Calu3 (cell line): ENCODE results near the gene NELL1. TPM values are rescaled to one million over a fixed set of nuclear protein-coding genes. Genes with fewer than 3 reads are reported as not detected.

Experiments used
- BruUV-seq: library from RNA; stranded (reverse); fragments of 400-500 nt; replicated peaks from 2 replicates; lab custom pipeline; 2021; lab: Mats Ljungman, UMichigan
- CTCF ChIA-PET: fragments of 300-600 bp; sonication (Branson Sonifier 250); formaldehyde crosslinking; loops from one replicate; lab custom pipeline; 2022; ENCODE audit warnings: antibody characterized with exemption; lab: Charles Lee
- DNase-seq: peaks from one replicate; pipeline ENCODE4 v3.0.0; 2022
- H3K27ac Mint-ChIP-seq: one replicate; pipeline ENCODE4 v1.8.0; 2022; ENCODE audit warnings: mixed read lengths; ENCODE audit not compliant: unreplicated experiment
- H3K27me3 Mint-ChIP-seq: one replicate; pipeline ENCODE4 v1.8.0; 2022; ENCODE audit warnings: mixed read lengths; ENCODE audit not compliant: unreplicated experiment
- H3K36me3 Mint-ChIP-seq: one replicate; pipeline ENCODE4 v1.8.0; 2022; ENCODE audit warnings: mild to moderate bottlenecking, moderate library complexity, mixed read lengths; ENCODE audit not compliant: insufficient read depth, unreplicated experiment
- H3K4me1 Mint-ChIP-seq: one replicate; pipeline ENCODE4 v1.8.0; 2022; ENCODE audit warnings: mild to moderate bottlenecking, low read depth, mixed read lengths; ENCODE audit not compliant: unreplicated experiment
- H3K4me3 Mint-ChIP-seq: one replicate; pipeline ENCODE4 v1.8.0; 2022; ENCODE audit warnings: mild to moderate bottlenecking, low read depth, moderate library complexity, mixed read lengths; ENCODE audit not compliant: unreplicated experiment
- H3K9me3 Mint-ChIP-seq: one replicate; pipeline ENCODE4 v1.8.0; 2022; ENCODE audit warnings: low read depth, mixed read lengths; ENCODE audit not compliant: unreplicated experiment
- intact Hi-C: fragments of 100-400 bp; cut with micrococcal nuclease; formaldehyde crosslinking; loops from one replicate; pipeline ENCODE4 v1.10.0; 2022; ENCODE audit not compliant: unreplicated experiment
- total RNA-seq: library from RNA; stranded (reverse); gene quantifications from 2 replicates; pipeline ENCODE4 v1.2.3, GENCODE V29; 2022
- TF ChIP-seq, protein P1 (sequence below): fragments of 200-600 bp; IDR thresholded peaks from one replicate; pipeline ENCODE4 v1.8.0; 2022; ENCODE audit warnings: antibody characterized with exemption; ENCODE audit not compliant: unreplicated experiment

NELL1 gene
- total RNA-seq, 1 experiment from 2014 or later, result not detected

DNA sequence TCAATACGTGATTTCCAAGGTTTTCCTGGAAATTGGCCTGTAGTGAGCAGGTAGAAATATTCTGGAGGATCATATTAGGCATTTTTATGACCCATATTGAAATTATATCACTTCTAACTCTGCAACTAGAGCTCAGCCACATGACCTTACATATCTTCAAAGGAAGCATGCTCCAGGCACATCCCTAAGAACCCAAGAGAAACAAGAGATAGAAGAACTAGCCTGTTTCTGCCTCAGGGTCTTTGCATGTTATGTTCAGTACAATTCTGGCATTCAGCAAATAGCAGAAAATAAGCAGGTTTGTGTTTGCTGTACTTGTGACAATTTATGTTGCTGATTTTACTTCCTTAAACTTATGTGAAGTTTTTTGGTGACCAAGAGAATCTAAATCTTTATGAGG, 859.8 kb downstream of the NELL1 start:
- no peak overlapping the region for H3K4me3 Mint-ChIP-seq
- no peaks in the 10 kb centered on the region for H3K36me3 Mint-ChIP-seq
- TF ChIP-seq, protein P1, sequence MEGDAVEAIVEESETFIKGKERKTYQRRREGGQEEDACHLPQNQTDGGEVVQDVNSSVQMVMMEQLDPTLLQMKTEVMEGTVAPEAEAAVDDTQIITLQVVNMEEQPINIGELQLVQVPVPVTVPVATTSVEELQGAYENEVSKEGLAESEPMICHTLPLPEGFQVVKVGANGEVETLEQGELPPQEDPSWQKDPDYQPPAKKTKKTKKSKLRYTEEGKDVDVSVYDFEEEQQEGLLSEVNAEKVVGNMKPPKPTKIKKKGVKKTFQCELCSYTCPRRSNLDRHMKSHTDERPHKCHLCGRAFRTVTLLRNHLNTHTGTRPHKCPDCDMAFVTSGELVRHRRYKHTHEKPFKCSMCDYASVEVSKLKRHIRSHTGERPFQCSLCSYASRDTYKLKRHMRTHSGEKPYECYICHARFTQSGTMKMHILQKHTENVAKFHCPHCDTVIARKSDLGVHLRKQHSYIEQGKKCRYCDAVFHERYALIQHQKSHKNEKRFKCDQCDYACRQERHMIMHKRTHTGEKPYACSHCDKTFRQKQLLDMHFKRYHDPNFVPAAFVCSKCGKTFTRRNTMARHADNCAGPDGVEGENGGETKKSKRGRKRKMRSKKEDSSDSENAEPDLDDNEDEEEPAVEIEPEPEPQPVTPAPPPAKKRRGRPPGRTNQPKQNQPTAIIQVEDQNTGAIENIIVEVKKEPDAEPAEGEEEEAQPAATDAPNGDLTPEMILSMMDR, result no peak
- no peaks in the 10 kb centered on the region for H3K4me1 Mint-ChIP-seq
- no peak overlapping the region for H3K27ac Mint-ChIP-seq
- H3K27me3 Mint-ChIP-seq, result no peaks in the 10 kb centered on the region
- DNase-seq, result no peak
- intact Hi-C loops, result no loop called here
- BruUV-seq, result no TSS peak
- H3K9me3 Mint-ChIP-seq, result peaks cover 2% of the 10 kb centered on the region
- CTCF ChIA-PET, result no interaction called here

DNA sequence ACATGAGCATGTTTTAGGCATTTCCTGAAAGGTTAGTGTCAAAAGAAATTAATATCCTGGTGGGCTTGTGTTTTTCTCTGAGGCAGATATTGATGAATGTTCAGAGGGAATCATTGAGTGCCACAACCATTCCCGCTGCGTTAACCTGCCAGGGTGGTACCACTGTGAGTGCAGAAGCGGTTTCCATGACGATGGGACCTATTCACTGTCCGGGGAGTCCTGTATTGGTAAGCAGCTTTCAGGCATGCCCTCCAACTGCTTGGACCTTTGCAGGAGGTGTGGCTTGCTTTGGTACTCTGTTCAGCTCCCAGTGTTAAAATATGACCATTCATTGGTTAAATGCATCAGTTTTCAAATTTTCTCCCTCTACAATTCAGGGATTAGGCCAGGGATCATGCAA, 864.9 kb downstream of the NELL1 start:
- CTCF ChIA-PET, result no interaction called here
- BruUV-seq, result no TSS peak
- Mint-ChIP-seq H3K36me3 (no peaks in the 10 kb centered on the region), H3K9me3 (no peaks in the 10 kb centered on the region), H3K4me3 (no peak overlapping the region), H3K4me1 (no peaks in the 10 kb centered on the region), H3K27me3 (no peaks in the 10 kb centered on the region), H3K27ac (no peak overlapping the region)
- no peak for DNase-seq
- intact Hi-C loops, result no loop called here
- TF ChIP-seq, protein P1, result no peak

DNA sequence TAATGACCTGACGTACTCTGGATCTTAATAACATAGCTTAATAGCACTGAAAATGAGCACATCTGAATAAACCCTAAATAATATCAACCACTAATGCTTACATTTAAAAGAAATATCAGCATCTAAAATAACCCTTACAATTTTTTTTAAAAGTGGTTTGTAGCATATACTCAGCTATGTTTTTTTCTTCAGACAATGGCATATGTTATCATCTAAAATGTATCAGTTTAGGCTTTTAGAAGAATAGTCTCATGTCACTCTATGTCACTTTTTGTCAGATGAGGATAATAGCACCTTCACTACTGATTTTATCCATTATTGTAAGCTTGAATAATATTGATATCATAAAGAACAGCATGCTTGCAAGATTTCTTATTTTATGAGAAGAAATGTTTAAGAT, 868.6 kb downstream of the NELL1 start:
- H3K9me3 Mint-ChIP-seq, result no peaks in the 10 kb centered on the region
- H3K4me1 Mint-ChIP-seq, result no peaks in the 10 kb centered on the region
- DNase-seq, result no peak
- CTCF ChIA-PET, result interaction anchor here (0.7 kb wide), 1 partner anchor 513 kb away, joined by 3 read pairs; no protein-coding TSS in a partner anchor
- no peak overlapping the region for H3K4me3 Mint-ChIP-seq
- BruUV-seq, result no TSS peak
- no peaks in the 10 kb centered on the region for H3K36me3 Mint-ChIP-seq
- intact Hi-C loops, result no loop called here
- H3K27ac Mint-ChIP-seq, result no peak overlapping the region
- TF ChIP-seq, protein P1, result no peak
- no peaks in the 10 kb centered on the region for H3K27me3 Mint-ChIP-seq

DNA sequence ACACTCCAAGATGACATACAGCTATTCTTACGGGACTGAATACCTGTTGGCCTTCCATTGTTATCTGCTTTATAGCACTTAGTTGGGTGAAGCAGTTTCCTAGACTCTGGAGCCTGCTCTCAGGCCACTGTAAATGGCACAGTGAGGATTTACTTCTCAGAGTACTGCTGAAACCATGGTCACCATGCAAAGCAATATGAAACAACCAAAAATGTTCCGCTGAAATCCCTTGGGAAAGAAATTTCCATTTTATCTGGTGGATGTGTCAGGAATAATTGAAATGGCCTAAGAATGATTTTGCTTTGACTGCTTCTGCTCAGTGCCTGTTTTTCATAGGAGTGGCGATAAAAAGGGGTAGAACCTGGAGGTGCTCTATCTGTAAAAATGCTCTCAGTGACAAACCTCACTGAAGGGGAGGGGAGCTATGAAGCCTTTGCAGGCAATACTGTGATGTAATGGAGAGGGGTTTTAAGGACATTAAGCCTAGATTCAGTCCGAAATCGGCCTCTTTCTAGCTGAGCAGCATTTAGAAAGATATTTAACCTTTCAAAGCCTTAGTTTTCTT, 871.9 kb downstream of the NELL1 start:
- no peaks in the 10 kb centered on the region for H3K9me3 Mint-ChIP-seq
- BruUV-seq, result no TSS peak
- CTCF ChIA-PET, result no interaction called here

More for the DNA sequence above, 871.9 kb downstream of the NELL1 start:
- Mint-ChIP-seq H3K27ac (no peak overlapping the region), H3K4me3 (no peak overlapping the region), H3K27me3 (no peaks in the 10 kb centered on the region), H3K36me3 (no peaks in the 10 kb centered on the region), H3K4me1 (no peaks in the 10 kb centered on the region)
- DNase-seq, result no peak
- TF ChIP-seq, protein P1, result no peak
- intact Hi-C loops, result no loop called here
